Colonic mucosa (tissue), 4 donors: ENCODE results near the gene SCAI. TPM values are rescaled to one million over a fixed set of nuclear protein-coding genes. Genes with fewer than 3 reads are reported as not detected.

Source experiments
- DNase-seq: peaks from one replicate; pipeline ENCODE4 v3.0.0-alpha.2; 2020
- H3K27ac ChIP-seq: fragments of 200-600 bp; one replicate; pipeline ENCODE4 v1.8.0; 2021
- H3K27me3 ChIP-seq: fragments of 200-600 bp; one replicate; pipeline ENCODE4 v1.8.0; 2021
- H3K36me3 ChIP-seq: fragments of 200-600 bp; one replicate; pipeline ENCODE4 v1.8.0; 2021
- H3K4me1 ChIP-seq: fragments of 200-600 bp; one replicate; pipeline ENCODE4 v1.8.0; 2021; ENCODE audit warnings: mild to moderate bottlenecking
- H3K4me3 ChIP-seq: fragments of 200-600 bp; one replicate; pipeline ENCODE4 v1.8.0; 2021
- H3K9ac ChIP-seq, 2 donors: one replicate each; pipeline ENCODE4 v1.7.0; 2013; ENCODE audit warnings: control low read depth in 2 of 2, low read depth in 2 of 2, low read length in 2 of 2
- H3K9me3 ChIP-seq: fragments of 200-600 bp; one replicate; pipeline ENCODE4 v1.8.0; 2021
- intact Hi-C: fragments of 100-400 bp; cut with DNase I; formaldehyde crosslinking; loops from one replicate; pipeline ENCODE4 v1.14.1; 2022
- total RNA-seq, 2 donors: library from RNA; stranded (reverse); fragmentation: NEBNext Ultra II Directional in 1 of 2; extraction: Animal tissue kit (Norgen Biotek cat#: 25700) in 1 of 2; gene quantifications; one replicate each; pipeline ENCODE4 v1.2.1, GENCODE V29; 2021
- TF ChIP-seq, protein P1 (sequence below): fragments of 200-600 bp; IDR thresholded peaks from one replicate; pipeline ENCODE4 v1.8.0; 2022; ENCODE audit warnings: antibody characterized with exemption, mild to moderate bottlenecking
- donor health status: healthy.
- donor health status: DM: no; HTN: no; CAD: no.
- donor health status: DM: no; HTN: no; CAD: no.

Gene SCAI
- total RNA-seq, 2 donors from 2014 or later = 6.7 to 8.3 TPM

DNA sequence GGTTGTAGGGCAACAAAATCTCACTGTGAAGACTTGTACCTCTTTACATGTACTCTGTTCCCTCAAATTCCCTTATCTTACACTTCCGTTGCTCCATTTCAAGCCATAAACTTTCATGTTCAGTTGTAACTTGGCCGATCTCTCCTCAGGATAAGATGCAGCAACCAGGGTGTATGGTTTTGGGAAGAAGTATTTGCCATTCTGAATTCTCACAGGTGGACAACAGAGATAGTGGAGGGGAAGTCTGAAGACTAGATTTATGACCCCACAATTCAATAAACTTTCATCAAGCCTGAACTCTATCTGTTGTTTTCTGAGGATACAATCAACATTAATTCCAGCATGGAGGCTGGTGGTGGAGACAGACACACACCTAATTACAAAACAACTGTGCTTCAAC lies 229.9 kb downstream of the SCAI start:
- TF ChIP-seq, protein P1, sequence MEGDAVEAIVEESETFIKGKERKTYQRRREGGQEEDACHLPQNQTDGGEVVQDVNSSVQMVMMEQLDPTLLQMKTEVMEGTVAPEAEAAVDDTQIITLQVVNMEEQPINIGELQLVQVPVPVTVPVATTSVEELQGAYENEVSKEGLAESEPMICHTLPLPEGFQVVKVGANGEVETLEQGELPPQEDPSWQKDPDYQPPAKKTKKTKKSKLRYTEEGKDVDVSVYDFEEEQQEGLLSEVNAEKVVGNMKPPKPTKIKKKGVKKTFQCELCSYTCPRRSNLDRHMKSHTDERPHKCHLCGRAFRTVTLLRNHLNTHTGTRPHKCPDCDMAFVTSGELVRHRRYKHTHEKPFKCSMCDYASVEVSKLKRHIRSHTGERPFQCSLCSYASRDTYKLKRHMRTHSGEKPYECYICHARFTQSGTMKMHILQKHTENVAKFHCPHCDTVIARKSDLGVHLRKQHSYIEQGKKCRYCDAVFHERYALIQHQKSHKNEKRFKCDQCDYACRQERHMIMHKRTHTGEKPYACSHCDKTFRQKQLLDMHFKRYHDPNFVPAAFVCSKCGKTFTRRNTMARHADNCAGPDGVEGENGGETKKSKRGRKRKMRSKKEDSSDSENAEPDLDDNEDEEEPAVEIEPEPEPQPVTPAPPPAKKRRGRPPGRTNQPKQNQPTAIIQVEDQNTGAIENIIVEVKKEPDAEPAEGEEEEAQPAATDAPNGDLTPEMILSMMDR = no peak
- no peak overlapping the region for H3K27ac ChIP-seq
- no peaks in the 10 kb centered on the region for H3K9me3 ChIP-seq
- H3K4me3 ChIP-seq = no peak overlapping the region
- H3K27me3 ChIP-seq = no peaks in the 10 kb centered on the region
- H3K9ac ChIP-seq = no peak overlapping the region
- intact Hi-C loops = no loop called here
- DNase-seq = no peak
- H3K36me3 ChIP-seq = no peaks in the 10 kb centered on the region
- H3K4me1 ChIP-seq = no peaks in the 10 kb centered on the region

DNA sequence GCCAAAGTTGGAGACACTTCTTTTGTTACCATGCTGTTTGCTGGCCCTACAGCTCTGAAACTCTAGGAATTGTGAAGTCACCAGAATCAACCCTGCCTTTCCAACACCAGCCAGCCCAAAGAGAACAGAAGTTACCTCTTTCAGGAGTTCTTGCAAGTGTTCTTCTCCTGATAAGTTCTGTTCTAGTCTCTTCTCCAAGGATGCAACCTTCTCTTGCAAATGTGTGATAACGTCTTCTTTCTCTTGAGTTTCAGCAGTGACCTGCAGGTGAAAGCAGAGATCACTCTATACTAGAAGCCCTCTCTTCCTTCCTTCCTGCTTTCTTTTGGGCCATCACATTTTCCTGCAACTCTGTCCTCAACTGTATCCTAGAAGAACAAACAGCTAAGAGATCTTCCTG lies 231.6 kb downstream of the SCAI start:
- H3K27me3 ChIP-seq = no peaks in the 10 kb centered on the region
- no peak overlapping the region for H3K9ac ChIP-seq
- H3K9me3 ChIP-seq = no peaks in the 10 kb centered on the region
- no peak overlapping the region for H3K27ac ChIP-seq
- TF ChIP-seq, protein P1 = no peak
- intact Hi-C loops = no loop called here
- no peak for DNase-seq
- H3K4me1 ChIP-seq = no peaks in the 10 kb centered on the region
- H3K4me3 ChIP-seq = no peak overlapping the region
- H3K36me3 ChIP-seq = no peaks in the 10 kb centered on the region

GRCh38 chr9:124908098-124908497 lies 235.2 kb downstream of the SCAI start:
- Histone ChIP-seq H3K36me3 (no peaks in the 10 kb centered on the region), H3K9ac (no peak overlapping the region), H3K27ac (no peak overlapping the region), H3K27me3 (no peaks in the 10 kb centered on the region), H3K4me1 (no peaks in the 10 kb centered on the region), H3K4me3 (no peak overlapping the region), H3K9me3 (no peaks in the 10 kb centered on the region)
- intact Hi-C loops = no loop called here
- TF ChIP-seq, protein P1 = no peak
- DNase-seq = no peak

GRCh38 chr9:124906966-124907365 lies 236.4 kb downstream of the SCAI start:
- intact Hi-C loops = no loop called here
- no peak overlapping the region for H3K27ac ChIP-seq
- no peak for DNase-seq
- H3K4me3 ChIP-seq = no peak overlapping the region
- no peaks in the 10 kb centered on the region for H3K27me3 ChIP-seq
- H3K4me1 ChIP-seq = no peaks in the 10 kb centered on the region
- no peaks in the 10 kb centered on the region for H3K9me3 ChIP-seq
- H3K9ac ChIP-seq = no peak overlapping the region
- TF ChIP-seq, protein P1 = no peak
- H3K36me3 ChIP-seq = no peaks in the 10 kb centered on the region

DNA sequence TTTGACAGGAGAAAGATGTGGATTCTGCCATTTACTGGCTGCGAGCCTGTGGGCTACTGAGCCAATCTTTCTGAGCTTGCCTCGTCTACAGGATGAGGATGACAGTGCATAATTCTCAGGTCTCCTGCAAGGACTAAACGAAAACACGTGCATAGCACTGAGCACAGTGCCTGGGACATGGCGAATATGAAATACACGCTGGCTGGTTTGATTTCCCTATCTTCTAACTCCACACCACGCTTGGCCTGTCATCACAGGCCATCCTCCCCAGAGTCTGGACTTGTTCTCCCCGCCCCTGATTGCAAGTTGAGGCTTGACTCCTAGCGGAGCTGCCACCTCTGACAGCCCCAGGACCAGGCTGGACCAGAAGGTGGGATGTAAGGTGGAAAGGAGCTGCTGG lies 243.5 kb downstream of the SCAI start:
- DNase-seq = no peak
- TF ChIP-seq, protein P1 = no peak
- Histone ChIP-seq H3K9me3 (no peaks in the 10 kb centered on the region), H3K27ac (no peak overlapping the region), H3K4me3 (no peak overlapping the region), H3K36me3 (no peaks in the 10 kb centered on the region), H3K4me1 (no peaks in the 10 kb centered on the region), H3K27me3 (no peaks in the 10 kb centered on the region), H3K9ac (no peak overlapping the region)
- intact Hi-C loops = no loop called here
